ENCODE data around the gene HOXC4.
A peak's percentile ranks its signal among the peaks of the same experiment; 100 is the strongest.

Gene HOXC4

GRCh38 chr12:54032627-54033100, 21.0 kb upstream of the HOXC4 start, which contains the start of gene HOXC5:
Gene HOXC5 (plus strand): TSS chr12:54033050. CDS start chr12:54033123, 73 bp downstream.
- H3K27ac ChIP-seq = peak within 1 kb of the TSS; percentile 83
- TF ChIP-seq CTCF (conservative IDR thresholded peaks at IDR 0.05) = peak; percentile 99
- no peak for TF ChIP-seq ZFX (IDR thresholded peaks at IDR 0.05)

GRCh38 chr12:54033106-54033979, 20.3 kb upstream of the HOXC4 start:
- TF ChIP-seq ZFX (IDR thresholded peaks at IDR 0.05) (no peak), CTCF (conservative IDR thresholded peaks at IDR 0.05) (no peak)
- peak overlapping the region; percentile 83 for H3K27ac ChIP-seq

DNA sequence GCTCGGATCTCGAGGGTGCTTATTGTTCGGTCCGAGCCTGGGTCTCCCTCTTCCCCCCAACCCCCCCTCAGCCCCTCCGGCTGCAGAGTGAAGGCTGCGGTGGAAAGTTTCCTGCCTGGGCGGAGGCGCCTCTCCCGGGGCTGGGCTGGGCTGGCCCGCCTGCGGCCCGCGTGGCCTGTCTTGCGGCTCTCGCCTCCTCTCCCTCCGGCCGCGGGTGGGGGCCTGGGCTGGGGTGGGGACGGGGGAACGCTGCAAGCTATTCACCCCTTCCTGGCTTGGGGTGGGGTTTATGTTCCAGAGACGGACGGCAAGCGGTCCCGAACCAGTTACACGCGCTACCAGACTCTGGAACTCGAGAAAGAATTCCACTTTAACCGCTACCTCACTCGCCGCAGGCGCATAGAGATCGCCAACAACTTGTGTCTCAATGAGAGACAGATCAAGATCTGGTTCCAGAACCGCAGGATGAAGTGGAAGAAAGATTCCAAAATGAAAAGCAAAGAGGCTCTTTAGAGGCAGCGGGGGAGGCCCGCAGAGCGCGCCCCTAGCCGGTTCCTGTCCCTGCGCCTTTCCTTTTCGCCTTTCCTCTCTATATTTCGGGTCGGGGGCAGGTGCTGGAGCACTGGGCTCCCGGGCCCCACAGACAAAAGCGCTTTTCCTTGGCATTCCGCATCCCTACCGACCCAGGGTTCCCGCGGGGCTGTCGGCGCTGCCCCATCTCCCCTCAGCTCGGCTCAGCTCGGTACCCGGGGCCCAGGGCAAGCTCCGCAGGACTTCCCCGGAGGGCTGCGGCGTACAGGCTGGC, 19.5 kb upstream of the HOXC4 start:
- H3K27ac ChIP-seq = peak overlapping the region; percentile 83

GRCh38 chr12:54034785-54035310, 18.8 kb upstream of the HOXC4 start:
- TF ChIP-seq ZFX (IDR thresholded peaks at IDR 0.05) = no peak
- no peak for TF ChIP-seq CTCF (conservative IDR thresholded peaks at IDR 0.05)
- peak overlapping the region; percentile 83; the same call in 1 of the 2 replicates for H3K27ac ChIP-seq

More for the DNA sequence above, 19.5 kb upstream of the HOXC4 start:
- no peak for TF ChIP-seq ZFX (IDR thresholded peaks at IDR 0.05)
- TF ChIP-seq CTCF (conservative IDR thresholded peaks at IDR 0.05) = no peak

- no peak for TF ChIP-seq ZFX (IDR thresholded peaks at IDR 0.05)
- no peak for TF ChIP-seq CTCF (conservative IDR thresholded peaks at IDR 0.05)
- H3K27ac ChIP-seq = no peak overlapping the region; the same call in 1 of the 2 replicates
These were observed 17.9 kb upstream of the HOXC4 start for GRCh38 chr12:54035568-54036264.

DNA sequence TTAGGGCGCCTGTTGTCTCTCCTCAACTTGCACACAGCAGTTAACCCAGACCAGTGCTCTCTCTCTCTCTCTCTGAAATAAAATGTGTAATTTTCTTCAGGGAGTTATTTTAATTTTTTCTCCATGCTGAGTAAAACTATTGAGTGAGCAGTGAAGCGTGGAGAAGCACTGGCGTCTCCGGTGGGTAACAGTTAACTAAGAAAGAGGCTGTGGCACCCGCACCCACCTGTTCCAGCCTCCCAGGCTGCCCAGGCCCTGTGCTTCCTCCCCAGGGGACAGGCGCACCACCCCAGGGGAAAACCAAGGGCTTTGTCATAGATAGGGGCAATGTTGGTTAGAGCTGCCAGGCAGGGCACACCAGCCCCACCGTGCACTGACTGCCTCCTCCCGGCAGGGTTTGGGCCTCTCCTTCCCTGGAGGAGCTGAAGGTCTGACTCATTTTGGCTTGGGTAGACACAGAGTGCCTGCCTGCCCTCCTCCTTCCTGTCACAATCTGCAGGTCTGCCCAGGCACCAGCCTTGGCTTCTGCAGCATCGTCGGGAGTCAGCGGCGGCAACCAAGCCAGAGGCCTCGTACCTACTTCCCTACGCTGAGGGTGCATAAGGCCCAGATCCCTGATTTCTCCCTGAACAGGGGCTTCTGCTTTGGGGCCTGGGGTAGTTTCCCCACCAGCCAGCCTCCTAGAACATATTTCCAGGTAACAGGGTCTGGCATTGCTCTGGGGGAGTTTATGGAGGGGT, 16.8 kb upstream of the HOXC4 start:
- H3K27ac ChIP-seq = no peak overlapping the region
- TF ChIP-seq ZFX (IDR thresholded peaks at IDR 0.05) = no peak
- TF ChIP-seq CTCF (conservative IDR thresholded peaks at IDR 0.05) = no peak
